HG02852 (cell line): ENCODE measurements around the gene BPIFB6.

Experiments used
- ATAC-seq: cut with Tn5 transposase; IDR thresholded peaks from one replicate; pipeline ENCODE4 v1.9.1; 2021; ENCODE audit warnings: mild to moderate bottlenecking, moderate library complexity; ENCODE audit not compliant: unreplicated experiment

Gene BPIFB6

GRCh38 chr20:33015114-33015484 is 16.3 kb upstream of the BPIFB6 start:
- ATAC-seq: no peak

GRCh38 chr20:33015700-33016580 is 15.5 kb upstream of the BPIFB6 start:
- no peak for ATAC-seq

- ATAC-seq: no peak
Measured at GRCh38 chr20:33016581-33017109, 14.8 kb upstream of the BPIFB6 start.

GRCh38 chr20:33017542-33017941 is 13.9 kb upstream of the BPIFB6 start:
- ATAC-seq: no peak

GRCh38 chr20:33018169-33018931 is 13.1 kb upstream of the BPIFB6 start:
- ATAC-seq: no peak

- ATAC-seq: no peak
Measured at GRCh38 chr20:33019465-33020277, 11.8 kb upstream of the BPIFB6 start.

- no peak for ATAC-seq
Measured at GRCh38 chr20:33020278-33021161, 10.9 kb upstream of the BPIFB6 start.

GRCh38 chr20:33021879-33022278 is 9.6 kb upstream of the BPIFB6 start:
- no peak for ATAC-seq

- no peak for ATAC-seq
Measured at GRCh38 chr20:33022289-33022688, 9.2 kb upstream of the BPIFB6 start.

- no peak for ATAC-seq
Measured at GRCh38 chr20:33022694-33023438, 8.6 kb upstream of the BPIFB6 start.

- ATAC-seq: no peak
Measured at GRCh38 chr20:33023439-33024242, 7.8 kb upstream of the BPIFB6 start.

- ATAC-seq: no peak
Measured at GRCh38 chr20:33024243-33024560, 7.2 kb upstream of the BPIFB6 start.

- ATAC-seq: no peak
Measured at GRCh38 chr20:33024609-33025317, 6.7 kb upstream of the BPIFB6 start.

GRCh38 chr20:33025318-33025876 is 6.1 kb upstream of the BPIFB6 start:
- ATAC-seq: no peak

GRCh38 chr20:33026072-33026778 is 5.2 kb upstream of the BPIFB6 start:
- no peak for ATAC-seq

GRCh38 chr20:33026779-33027759 is 4.4 kb upstream of the BPIFB6 start:
- ATAC-seq: no peak
